ENCODE measurements around the gene RAB7A.
"Not testable (repeated sequence)": the region's sequence is repeated elsewhere in the genome, so short reads cannot be mapped to it uniquely, and the experiment has no call there.

Gene RAB7A

DNA sequence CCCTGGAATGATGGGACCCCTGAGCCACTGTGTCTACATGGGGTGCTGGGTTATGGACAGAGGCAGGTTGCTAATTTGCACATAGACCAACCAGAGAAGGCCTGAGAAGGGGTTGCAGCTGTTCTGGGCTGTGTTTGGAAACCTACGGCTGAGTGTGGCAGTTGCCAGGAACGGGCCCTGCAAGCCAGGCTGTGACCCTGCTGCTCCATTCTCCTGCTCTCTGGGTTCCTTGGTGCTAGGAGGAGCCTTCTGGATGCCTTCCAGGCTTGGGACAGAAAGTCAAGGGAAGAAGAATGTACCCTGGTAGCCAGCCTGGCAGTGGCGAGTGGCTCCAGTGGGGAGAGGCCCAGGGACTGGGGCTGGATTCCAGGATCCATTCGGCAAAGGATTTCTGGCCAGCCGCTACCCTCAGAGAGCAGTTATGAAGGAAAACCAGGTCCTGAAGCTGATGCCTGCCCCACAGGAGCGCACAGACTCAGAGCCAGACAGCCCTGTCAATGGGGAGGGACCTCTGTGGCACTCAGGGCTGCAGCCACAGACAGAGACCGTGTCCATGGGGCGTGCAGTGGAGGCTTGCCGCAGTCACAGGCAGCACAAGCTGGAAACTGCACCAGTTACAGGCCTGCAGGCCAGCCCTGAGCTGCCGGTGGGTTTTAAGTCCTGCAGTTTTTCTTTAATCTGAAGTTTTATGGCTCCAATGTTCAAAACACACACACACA is 98.3 kb downstream of the RAB7A start:
- no peak for DNase-seq

- no peak for DNase-seq
These were observed 99.2 kb downstream of the RAB7A start for GRCh38 chr3:128825117-128825725.

DNA sequence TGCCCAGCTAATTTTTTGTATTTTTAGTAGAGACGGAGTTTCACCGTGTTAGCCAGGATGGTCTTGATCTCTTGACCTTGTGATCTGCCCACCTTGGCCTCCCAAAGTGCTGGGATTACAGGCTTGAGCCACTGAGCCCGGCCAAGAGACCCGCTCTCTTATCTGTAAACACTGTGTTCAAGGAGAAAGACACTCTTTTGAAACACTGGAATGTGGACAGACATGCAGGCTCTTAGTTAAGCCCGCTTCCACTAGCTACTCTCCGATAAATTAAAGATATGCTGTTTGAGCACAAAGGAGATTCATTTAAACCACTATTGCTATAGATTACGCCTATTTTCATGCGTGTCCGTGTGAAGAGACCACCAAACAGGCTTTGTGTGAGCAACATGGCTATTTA is 103.1 kb downstream of the RAB7A start:
- not testable (repeated sequence) for DNase-seq

DNA sequence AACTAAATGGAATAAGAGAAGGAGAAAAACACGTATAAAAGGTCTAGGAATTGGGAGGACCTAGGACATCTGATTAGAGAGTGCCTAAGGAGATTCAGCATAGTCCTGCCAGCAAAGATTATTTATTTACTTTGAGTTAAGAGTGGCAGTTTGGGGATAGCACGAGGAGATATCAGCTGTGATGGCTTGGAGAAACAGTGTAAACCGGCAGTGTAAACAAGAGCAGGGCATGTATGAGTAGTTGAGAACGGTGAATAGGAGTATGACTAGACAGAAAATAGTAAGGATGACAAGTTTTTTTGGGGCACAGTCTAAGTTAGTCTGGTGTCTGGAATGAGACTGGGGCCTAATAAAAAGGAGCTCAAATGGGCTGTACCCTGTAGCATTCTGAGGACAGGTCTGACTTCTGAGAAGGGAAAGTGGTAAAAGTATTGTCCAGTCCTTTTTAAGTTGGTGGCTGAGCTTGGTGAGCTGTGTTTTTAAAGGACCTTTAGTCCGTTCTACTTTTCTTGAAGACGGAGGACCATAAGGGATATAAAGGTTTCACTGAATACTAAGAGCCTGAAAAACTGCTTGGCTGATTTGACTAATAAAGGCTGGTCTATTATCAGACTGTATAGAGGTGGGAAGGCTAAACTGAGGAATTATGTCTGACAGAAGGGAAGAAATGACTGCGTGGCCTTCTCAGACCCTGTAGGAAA is 104.1 kb downstream of the RAB7A start:
- DNase-seq = not testable (repeated sequence)

DNA sequence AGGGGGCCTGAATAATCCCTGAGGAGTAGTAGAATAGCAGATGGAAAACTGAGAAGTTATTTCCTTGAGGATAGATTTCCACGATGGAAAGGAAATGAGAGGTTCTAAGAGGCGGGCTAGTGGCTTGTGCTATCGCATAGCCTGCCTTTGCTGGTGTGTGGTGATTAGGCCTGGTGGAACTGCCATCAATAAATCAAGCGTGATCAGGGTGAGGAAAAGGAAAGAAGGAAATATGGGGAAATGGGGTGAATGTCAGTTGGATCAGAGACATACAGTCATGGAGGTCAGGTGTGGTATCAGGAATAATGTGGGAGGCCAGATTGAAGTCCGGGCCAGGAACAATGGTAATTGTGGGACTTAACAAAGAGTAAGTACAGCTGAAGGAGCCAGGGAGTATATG is 104.8 kb downstream of the RAB7A start:
- not testable (repeated sequence) for DNase-seq

GRCh38 chr3:128832979-128833378 is 107.0 kb downstream of the RAB7A start:
- not testable (repeated sequence) for DNase-seq

DNA sequence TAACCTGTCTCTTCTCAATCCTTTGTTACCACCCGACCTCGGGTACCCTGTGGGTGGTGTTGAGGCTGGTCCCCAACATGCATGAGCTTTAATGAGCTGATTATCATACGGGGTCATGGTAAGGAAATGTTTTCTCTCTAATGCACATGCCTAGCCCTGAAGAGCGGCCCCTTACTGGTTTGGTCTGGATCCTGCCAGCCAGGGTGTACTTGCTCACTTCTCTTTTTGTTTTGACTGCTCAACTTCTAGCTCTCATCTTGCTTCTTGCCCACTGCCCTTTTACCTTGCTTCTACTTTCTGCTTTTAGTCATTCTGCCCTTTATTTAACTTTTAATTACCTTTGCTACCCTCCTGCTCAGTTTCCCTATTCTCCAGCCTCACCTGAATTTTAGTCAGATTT is 109.1 kb downstream of the RAB7A start:
- no peak for DNase-seq

GRCh38 chr3:128841926-128842920 is 116.2 kb downstream of the RAB7A start:
- no peak for DNase-seq

DNA sequence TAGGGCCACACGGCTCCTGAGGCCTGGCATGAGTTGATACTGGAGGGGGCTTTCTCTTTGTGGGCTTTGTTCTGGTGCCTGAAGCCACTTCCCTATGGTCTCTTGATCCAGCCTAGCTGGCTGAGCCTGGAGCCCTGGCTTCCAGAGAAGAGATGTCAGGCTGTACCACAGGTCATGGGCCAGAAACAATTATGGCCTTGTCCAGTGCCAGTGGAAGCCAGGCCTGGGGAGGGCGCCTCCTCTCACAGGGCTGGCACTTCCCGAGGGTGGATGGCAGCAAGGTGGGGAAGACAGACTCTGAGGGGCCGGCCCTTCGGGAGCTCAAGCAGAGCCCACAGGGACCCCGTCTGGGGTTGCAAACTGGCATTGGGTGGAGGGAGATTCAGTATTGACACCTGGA is 118.5 kb downstream of the RAB7A start:
- no peak for DNase-seq

- DNase-seq = no peak
These were observed 119.3 kb downstream of the RAB7A start for GRCh38 chr3:128845119-128845777.

DNA sequence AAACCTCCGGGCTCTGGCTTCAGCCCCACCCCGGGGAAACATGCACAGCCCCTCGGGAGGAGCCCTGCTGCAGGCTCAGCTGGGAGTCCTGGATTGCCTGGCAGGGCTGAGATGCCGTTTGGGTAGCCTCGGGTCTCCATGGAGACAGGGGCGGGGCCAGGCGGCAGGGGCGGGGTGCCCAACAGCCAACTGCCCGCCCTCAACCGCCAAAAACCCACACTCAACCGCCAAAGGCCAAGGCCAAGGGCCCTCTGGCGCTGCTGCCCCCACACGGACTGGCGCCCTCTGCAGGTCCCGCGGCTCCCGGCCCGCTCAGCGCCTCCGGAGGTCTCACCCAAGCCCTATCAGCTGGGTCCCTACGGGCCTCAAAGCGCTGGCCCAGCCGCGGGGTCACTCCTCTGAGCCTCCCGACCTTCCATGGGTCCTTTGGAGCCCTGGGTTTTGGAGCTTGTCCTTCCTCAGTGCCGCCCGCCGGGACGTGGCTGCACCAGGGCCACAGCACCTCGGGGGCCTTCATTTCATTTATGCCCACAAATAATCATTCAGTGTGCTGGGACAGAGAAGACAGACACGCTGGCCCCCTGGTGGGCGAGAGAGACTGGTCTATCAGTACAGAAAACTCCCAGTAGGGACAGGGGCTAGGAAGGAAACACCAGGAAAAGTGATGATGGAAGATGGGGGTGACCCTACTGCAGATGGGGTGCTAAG is 119.9 kb downstream of the RAB7A start:
- peak; percentile 85 for DNase-seq

- no peak for DNase-seq
These were observed 120.5 kb downstream of the RAB7A start for GRCh38 chr3:128846486-128846891.

GRCh38 chr3:128847666-128848370 is 121.8 kb downstream of the RAB7A start:
- no peak for DNase-seq

DNA sequence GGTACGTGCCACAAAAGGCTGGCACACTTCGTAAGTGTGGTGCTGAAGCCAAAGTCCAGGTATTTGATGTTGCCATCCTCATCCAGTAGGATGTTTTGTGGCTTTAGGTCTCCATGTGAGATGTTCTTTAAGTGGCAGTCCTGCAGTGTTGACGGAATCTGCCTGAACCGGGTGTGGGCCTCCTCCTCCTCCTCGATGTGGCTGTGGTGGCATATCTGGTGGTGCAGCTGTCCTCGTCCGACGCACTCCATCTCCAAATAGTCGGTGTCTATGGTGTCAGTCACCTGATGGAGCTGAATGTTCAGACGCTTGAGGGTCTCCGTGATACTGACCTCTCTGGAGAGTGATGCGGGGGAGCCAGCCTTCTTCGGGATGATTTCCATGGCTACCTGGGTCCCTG is 123.0 kb downstream of the RAB7A start:
- DNase-seq = no peak

GRCh38 chr3:128849911-128850455 is 124.0 kb downstream of the RAB7A start:
- DNase-seq = no peak

DNA sequence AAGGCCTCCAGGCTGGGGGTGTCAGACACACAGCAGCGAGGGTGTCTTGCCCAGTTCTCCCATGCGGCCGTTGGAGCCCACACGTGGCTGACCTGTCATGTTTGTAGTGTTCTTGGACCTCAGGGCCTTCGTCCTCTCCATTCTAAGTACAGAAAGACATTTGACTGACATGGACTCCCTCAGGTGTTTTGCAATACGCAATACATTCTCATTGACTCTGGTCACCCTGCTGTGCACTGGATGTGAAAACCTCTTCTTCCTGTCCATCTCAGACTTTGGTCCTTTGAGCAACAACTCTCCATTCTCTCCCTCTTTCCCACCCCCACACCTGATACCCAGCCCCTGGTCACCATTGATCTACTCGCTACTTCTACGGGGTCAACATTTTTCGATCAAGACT is 124.6 kb downstream of the RAB7A start:
- no peak for DNase-seq

DNA sequence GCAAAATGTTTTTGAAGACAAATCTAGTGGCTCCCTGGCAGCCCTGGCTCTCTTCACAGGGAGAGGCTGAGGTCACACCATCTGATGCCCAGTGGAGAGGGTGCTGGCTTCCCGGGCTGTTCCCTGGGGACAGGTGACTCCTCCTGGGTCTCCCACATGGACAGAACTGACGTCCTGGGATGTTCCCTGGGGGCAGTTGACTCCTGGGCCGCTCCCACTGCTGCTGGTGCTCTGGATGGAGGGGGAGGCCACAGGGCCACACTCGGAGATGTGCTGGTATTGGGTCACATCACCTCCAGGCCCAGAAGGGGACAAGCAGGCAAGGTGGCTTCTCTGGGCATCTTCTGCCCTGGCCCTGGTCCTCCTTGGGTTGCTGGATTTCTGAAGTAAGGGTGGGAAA is 125.6 kb downstream of the RAB7A start:
- DNase-seq = no peak

GRCh38 chr3:128853826-128854225 is 127.8 kb downstream of the RAB7A start:
- DNase-seq = no peak

DNA sequence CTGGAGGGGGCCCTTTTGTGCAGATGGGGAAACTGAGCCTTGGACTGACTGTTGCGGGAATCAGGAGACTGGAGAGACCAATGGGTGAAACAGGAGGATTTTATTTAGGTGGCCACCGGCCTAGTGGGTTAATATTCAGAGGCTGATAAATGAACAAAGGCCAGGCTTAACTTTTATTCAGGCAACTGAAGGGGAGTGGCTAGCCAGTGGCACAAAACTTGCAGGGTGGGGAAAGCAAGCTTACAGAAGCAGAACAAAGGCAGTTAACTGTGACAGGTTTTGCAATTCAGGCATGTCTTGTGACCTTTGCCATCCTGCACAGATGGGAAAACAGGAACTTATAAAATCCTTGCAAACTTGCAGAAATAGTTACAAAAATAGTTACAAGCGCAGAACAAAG is 128.5 kb downstream of the RAB7A start:
- no peak for DNase-seq

DNA sequence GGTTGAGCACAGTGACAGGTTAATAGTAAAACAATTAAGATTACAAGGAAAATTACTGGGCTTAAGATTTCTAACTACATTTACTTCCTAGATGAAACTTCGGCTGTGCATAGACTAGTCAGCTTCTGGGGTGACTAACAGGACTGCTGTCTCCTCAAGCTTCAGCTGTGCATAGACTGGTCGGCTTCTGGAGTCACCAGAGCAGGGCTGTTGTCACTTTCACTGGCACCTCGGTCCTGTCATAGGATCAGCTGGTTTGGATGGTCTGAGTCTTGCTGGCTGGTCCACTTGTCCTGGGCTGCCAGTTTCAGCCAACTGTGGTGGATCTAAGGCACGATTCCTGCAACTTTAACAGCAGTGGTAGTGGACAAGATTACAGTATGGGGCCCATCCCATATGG is 129.6 kb downstream of the RAB7A start:
- no peak for DNase-seq

- DNase-seq = no peak
These were observed 132.2 kb downstream of the RAB7A start for GRCh38 chr3:128858167-128858566.

All from T1000 (cell line).